NT2/D1 (cell line): ENCODE measurements around the gene DIAPH2.

Experiments used
- YY1 ChIP-seq: IDR thresholded peaks from 2 replicates; pipeline ENCODE4 v1.6.1; 2011; ENCODE audit not compliant: insufficient read length, insufficient read depth
- ZNF274 ChIP-seq: IDR thresholded peaks from 2 replicates; pipeline ENCODE4 v1.6.1; 2011; ENCODE audit warnings: mild to moderate bottlenecking, low read depth, low read length

- TF ChIP-seq YY1 = no peak
- no peak for TF ChIP-seq ZNF274
These were observed 934.9 kb downstream of the DIAPH2 start for GRCh38 chrX:97619499-97619898.
